Keratinocyte (primary cell): Measurements from ENCODE around the gene MACROH2A2.

Source experiments
- CTCF ChIP-seq, 3 experiments: IDR thresholded peaks in 1 of 3; conservative IDR thresholded peaks in 1 of 3; optimal IDR thresholded peaks in 1 of 3; 2 replicates in 2 of 3; 3 replicates in 1 of 3; pipeline versions ENCODE3 to v1.5.1; 2011; ENCODE audit warnings: low read length in 3 of 3, mild to moderate bottlenecking in 3 of 3, moderate library complexity in 2 of 3, control low read depth in 1 of 3, inconsistent platforms in 1 of 3; ENCODE audit not compliant: insufficient read depth in 2 of 3; ENCODE audit errors: extremely low read depth in 1 of 3
- EZH2 ChIP-seq: IDR thresholded peaks from one replicate; pipeline ENCODE4 v1.6.1; 2012; ENCODE audit warnings: inconsistent platforms, mild to moderate bottlenecking, low read length, moderate library complexity

GRCh38 chr10:70031215-70031614, 21.4 kb upstream of the MACROH2A2 start:
- no peak for TF ChIP-seq CTCF (optimal IDR thresholded peaks at IDR 0.05 in 1 of 3, IDR thresholded peaks at IDR 0.05 in 1 of 3, conservative IDR thresholded peaks at IDR 0.05 in 1 of 3; ENCODE audit: extremely low read depth in 1 of 3, insufficient read depth in 2 of 3, low read length in 3 of 3)
- TF ChIP-seq EZH2: no peak
